ENCODE data around the gene NOS1. TPM values are rescaled to one million over a fixed set of nuclear protein-coding genes. Genes with fewer than 3 reads are reported as not detected.

NOS1 gene
- total RNA-seq, 1 donor from 2014 or later = 0.80 TPM

DNA sequence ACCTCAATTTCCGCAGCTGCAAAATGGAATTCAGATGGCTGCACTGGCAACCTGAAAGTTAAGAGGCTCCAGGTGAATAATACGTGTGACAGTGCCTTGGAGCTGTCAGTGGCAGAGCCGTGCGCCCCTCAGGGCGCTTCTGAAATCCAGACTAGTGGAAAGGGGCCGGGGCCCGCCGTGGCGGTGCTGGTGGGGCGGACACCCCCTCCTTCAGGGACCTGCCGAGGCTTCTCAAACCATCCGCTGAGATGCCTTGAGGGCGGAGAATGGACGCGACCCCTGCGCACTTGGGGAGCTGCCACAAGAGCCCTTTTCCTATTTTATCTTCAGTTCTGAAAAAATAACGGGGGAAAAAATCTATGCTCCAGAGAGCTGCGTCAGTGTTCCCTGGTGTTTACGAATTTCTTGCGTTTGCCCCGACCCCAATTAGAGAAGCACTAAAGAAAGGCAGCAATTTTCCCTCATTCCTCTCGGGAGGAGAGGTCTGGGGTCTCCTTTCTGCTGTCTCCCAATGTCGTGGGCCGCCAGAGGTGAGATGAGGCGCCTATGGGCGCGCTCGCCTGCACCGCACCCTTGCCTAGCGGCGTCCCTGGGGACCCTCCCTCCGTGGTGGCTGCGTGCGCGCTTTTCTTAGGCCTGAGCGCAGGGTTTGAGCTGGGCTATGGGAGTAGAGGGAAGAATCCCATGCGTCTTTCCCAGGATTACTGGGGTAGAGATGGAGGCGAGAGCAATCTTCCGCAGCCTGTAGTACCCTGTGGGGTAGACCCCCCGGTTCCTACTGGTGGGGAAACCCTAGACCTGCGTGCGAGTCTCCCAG lies 2.2 kb downstream of the NOS1 start:
- H3K36me3 Mint-ChIP-seq = no peaks in the 10 kb centered on the region
- no peaks in the 10 kb centered on the region for H3K4me1 Mint-ChIP-seq
- H3K9me3 Mint-ChIP-seq = no peaks in the 10 kb centered on the region
- no peak overlapping the region for H3K4me3 Mint-ChIP-seq
- DNase-seq (ENCODE audit: low spot score in 2 of 2, unreplicated experiment in 2 of 2) = no peak
- peaks cover 95% of the 10 kb centered on the region for H3K27me3 Mint-ChIP-seq (ENCODE audit: low read depth)
- no peak overlapping the region for H3K27ac Mint-ChIP-seq
- TF ChIP-seq, protein P1, sequence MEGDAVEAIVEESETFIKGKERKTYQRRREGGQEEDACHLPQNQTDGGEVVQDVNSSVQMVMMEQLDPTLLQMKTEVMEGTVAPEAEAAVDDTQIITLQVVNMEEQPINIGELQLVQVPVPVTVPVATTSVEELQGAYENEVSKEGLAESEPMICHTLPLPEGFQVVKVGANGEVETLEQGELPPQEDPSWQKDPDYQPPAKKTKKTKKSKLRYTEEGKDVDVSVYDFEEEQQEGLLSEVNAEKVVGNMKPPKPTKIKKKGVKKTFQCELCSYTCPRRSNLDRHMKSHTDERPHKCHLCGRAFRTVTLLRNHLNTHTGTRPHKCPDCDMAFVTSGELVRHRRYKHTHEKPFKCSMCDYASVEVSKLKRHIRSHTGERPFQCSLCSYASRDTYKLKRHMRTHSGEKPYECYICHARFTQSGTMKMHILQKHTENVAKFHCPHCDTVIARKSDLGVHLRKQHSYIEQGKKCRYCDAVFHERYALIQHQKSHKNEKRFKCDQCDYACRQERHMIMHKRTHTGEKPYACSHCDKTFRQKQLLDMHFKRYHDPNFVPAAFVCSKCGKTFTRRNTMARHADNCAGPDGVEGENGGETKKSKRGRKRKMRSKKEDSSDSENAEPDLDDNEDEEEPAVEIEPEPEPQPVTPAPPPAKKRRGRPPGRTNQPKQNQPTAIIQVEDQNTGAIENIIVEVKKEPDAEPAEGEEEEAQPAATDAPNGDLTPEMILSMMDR (IDR thresholded peaks at IDR 0.05; ENCODE audit: unreplicated experiment) = no peak

- Mint-ChIP-seq H3K4me3 (no peak overlapping the region), H3K4me1 (no peaks in the 10 kb centered on the region), H3K36me3 (no peaks in the 10 kb centered on the region), H3K9me3 (no peaks in the 10 kb centered on the region), H3K27me3 (ENCODE audit: low read depth) (peaks cover 93% of the 10 kb centered on the region), H3K27ac (no peak overlapping the region)
- no peak for DNase-seq (ENCODE audit: low spot score in 2 of 2, unreplicated experiment in 2 of 2)
- TF ChIP-seq, protein P1 (IDR thresholded peaks at IDR 0.05; ENCODE audit: unreplicated experiment) = no peak
Measured at GRCh38 chr12:117356048-117356447, 5.4 kb downstream of the NOS1 start.

GRCh38 chr12:117352883-117353282 lies 8.5 kb downstream of the NOS1 start:
- Mint-ChIP-seq H3K4me1 (no peaks in the 10 kb centered on the region), H3K9me3 (no peaks in the 10 kb centered on the region), H3K4me3 (no peak overlapping the region), H3K27ac (no peak overlapping the region), H3K36me3 (no peaks in the 10 kb centered on the region), H3K27me3 (ENCODE audit: low read depth) (peaks cover 78% of the 10 kb centered on the region)
- DNase-seq (ENCODE audit: low spot score in 2 of 2, unreplicated experiment in 2 of 2) = no peak
- TF ChIP-seq, protein P1 (IDR thresholded peaks at IDR 0.05; ENCODE audit: unreplicated experiment) = no peak

- Mint-ChIP-seq H3K4me3 (no peak overlapping the region), H3K4me1 (no peaks in the 10 kb centered on the region), H3K27ac (no peak overlapping the region), H3K9me3 (no peaks in the 10 kb centered on the region), H3K36me3 (no peaks in the 10 kb centered on the region), H3K27me3 (ENCODE audit: low read depth) (peaks cover 71% of the 10 kb centered on the region)
- no peak for DNase-seq (ENCODE audit: low spot score in 2 of 2, unreplicated experiment in 2 of 2)
- TF ChIP-seq, protein P1 (IDR thresholded peaks at IDR 0.05; ENCODE audit: unreplicated experiment) = no peak
Measured at GRCh38 chr12:117352206-117352605, 9.2 kb downstream of the NOS1 start.

GRCh38 chr12:117350140-117350539 lies 11.3 kb downstream of the NOS1 start:
- H3K27me3 Mint-ChIP-seq (ENCODE audit: low read depth) = peaks cover 52% of the 10 kb centered on the region
- H3K4me1 Mint-ChIP-seq = no peaks in the 10 kb centered on the region
- TF ChIP-seq, protein P1 (IDR thresholded peaks at IDR 0.05; ENCODE audit: unreplicated experiment) = no peak
- DNase-seq (ENCODE audit: low spot score in 2 of 2, unreplicated experiment in 2 of 2) = no peak
- H3K27ac Mint-ChIP-seq = no peak overlapping the region
- H3K4me3 Mint-ChIP-seq = no peak overlapping the region
- no peaks in the 10 kb centered on the region for H3K36me3 Mint-ChIP-seq
- no peaks in the 10 kb centered on the region for H3K9me3 Mint-ChIP-seq

All from mesothelial cell of epicardium (in vitro differentiated cells).